Glomerular visceral epithelial cell (primary cell): ENCODE results near the gene BMP8A.
"Not testable (repeated sequence)": the region's sequence is repeated elsewhere in the genome, so short reads cannot be mapped to it uniquely, and the experiment has no call there.

ENCODE experiments used
- DNase-seq: peaks from one replicate; pipeline ENCODE4 v3.0.0-alpha.2; 2016; ENCODE audit errors: extremely low spot score

The BMP8A gene

GRCh38 chr1:39526466-39527189 lies 35.2 kb downstream of the BMP8A start:
- no peak for DNase-seq

GRCh38 chr1:39527190-39527579 lies 35.7 kb downstream of the BMP8A start:
- DNase-seq: not testable (repeated sequence)

DNA sequence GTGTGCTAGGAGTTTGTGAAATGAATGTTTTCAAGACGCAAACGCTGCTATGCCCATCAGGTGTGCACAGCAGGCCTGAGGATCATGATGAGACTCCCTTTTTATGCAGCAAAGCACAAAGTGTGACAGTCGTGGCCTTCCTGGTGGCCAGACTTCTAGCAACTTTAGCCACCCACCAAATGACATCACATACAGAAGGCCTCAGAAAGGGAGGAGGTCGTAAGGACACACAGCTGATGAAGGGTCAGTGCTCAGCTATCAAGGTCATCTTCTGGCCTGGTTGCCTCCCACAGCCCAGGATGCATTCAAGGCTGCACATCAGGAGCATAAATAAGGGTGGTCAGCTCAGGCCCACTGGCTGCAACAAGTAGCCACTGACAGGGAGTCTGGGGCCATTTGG lies 36.6 kb downstream of the BMP8A start:
- DNase-seq: no peak

- no peak for DNase-seq
Observed at GRCh38 chr1:39529901-39530535, 38.6 kb downstream of the BMP8A start.

- no peak for DNase-seq
Observed at GRCh38 chr1:39531526-39531925, 40.1 kb downstream of the BMP8A start.

DNA sequence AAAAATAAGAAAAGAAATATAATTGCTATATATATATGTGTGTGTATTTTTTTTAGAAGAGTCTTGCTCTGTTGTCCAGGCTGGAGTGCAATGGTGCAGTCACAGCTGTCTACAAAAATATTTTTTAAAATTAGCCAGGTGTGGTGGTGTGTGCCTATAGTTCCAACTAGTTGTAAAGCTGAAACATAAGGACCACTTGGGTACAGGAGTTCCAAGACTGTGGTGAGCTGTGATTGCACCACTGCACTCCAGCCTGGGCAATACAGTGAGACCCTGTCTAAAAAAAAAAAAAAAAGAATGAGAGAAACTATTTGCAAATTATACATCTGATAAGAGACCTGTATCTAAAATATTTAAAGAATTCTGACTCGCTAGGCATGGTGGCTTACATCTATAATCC lies 42.0 kb downstream of the BMP8A start:
- DNase-seq: no peak

DNA sequence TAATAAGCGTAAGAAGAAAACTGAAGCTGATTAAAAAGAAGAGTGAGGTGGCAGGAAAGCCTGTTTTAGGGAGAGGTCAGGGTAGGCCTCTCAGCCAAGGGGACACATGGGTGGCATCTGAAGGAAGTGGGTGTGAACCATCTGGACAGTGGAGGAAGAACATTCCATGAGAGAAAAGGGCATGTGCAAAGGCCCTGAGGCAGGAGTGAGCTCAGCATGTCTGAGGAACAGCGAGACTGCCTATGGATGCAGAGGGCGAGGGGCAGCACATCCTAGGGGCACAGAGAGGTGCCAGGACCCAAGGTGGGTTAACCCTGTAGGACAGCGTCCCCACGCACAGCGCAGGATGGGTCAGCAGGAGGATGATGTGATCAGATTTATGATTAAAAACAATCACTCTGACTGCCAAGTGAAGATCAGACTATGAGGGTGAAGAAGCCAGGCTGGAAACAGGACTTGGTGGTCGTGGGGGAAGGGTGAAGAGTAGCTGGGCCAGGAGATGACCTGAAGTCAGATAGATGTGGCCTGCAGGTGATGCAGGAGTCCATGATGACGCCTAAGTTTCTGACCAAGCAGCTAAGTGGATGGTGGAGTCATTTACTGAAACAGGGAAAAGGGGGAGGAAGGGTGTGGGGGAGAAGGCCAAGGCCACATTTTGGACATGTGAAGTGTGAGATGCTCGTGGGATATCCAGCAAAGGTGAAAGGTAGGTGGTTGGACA lies 47.3 kb downstream of the BMP8A start:
- no peak for DNase-seq

GRCh38 chr1:39539252-39539790 lies 47.9 kb downstream of the BMP8A start:
- DNase-seq: peak; percentile 71

DNA sequence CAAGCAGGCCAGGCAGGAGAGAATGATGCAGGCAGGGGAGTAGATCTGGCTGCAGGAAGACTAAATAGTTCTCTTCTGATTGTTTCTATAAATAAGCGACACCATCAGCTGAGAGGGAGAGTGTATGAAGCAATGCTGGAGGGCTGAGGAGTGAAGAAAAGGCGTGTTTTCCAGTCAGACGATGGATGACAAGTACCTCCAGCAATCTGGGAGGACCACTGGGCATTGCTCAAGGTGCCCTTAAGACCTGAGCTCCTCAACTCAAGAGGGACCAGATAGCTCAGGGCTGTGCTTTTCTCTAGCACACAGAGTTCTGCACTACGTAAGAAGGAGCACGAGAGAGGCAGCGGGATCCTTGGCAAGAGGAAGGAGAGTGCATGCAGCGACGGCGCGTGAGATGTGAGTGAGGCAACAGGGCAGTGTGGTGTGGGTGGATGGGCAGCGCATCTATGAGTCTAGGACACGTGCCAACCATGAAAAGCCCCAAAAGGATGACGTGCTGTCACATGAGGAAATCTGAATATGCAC lies 49.1 kb downstream of the BMP8A start:
- DNase-seq: no peak

GRCh38 chr1:39542924-39543323 lies 51.5 kb downstream of the BMP8A start:
- DNase-seq: no peak

DNA sequence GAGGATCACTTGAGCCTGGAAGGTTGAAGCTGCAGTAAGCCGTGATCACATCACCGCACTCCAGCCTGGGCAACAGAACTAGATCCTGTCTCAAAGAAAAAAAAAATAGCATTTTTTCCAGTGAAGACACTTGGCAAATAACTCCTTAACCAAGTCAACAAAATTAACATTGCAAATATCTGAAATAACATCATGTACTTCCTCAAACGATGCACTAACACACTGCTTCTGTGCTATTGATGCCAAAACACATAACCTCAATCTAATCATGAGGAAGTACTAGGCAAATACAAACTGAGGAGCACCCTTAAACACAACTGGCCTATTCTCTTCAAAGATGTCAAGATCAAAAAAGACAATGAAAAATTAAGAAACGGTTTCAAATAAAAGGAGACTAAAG lies 52.9 kb downstream of the BMP8A start:
- no peak for DNase-seq

- DNase-seq: no peak
Observed at GRCh38 chr1:39545531-39545930, 54.1 kb downstream of the BMP8A start.

DNA sequence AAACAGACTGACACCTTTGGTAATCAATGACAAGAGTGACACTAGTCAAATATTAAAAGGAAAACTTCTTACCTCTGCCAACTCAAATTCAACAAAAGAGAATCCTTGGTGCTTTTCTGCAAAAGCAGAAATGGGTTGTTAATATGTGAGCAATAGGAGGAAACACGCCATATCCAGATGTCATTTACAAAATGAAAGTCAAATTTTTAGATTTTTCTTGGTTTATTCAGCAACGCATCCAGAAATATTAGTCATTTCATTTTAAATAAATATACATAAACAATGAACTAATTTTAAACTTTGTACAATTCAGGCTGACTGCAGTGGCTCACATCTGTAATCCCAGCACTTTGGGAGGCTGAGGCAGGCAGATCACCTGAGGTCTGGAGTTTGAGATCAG lies 62.8 kb downstream of the BMP8A start:
- no peak for DNase-seq

DNA sequence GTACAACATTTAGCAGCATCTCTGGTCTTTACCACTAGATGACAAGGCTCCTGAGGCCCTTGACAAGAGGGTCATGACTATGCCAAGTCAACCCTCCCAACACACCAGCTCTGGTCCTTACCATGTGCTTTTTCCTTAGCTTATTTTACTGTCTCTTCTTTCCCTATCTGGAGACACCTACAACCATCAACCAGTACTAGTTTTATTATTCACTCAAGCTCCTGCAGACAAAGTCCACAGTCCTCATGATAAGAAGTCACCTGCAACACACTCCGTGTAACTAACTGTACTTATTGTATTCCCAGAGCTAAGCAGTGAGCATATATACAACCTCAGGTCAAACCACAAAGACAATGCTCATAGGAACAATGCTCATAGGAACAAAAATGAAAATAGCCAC lies 69.8 kb downstream of the BMP8A start:
- no peak for DNase-seq

GRCh38 chr1:39562886-39563285 lies 71.5 kb downstream of the BMP8A start:
- no peak for DNase-seq

DNA sequence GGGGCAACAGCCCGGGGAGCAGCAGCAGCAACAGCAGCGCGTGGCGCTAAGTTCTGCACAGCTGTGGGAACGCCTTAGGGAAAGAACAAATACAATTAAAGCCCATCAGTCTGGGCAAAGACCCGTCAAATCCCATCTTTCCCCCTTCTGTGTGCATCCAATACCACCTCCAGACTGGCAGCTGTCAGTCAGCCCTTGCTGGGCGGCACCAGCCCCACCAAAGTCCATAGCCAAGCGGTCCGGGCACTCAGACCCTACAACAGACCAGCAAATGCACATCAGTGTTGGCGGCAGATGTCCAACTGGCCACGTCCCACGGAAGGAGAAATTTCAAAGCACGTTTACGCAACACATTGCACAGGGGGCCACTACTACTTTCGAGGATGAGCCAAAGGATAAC lies 72.2 kb downstream of the BMP8A start:
- DNase-seq: no peak

DNA sequence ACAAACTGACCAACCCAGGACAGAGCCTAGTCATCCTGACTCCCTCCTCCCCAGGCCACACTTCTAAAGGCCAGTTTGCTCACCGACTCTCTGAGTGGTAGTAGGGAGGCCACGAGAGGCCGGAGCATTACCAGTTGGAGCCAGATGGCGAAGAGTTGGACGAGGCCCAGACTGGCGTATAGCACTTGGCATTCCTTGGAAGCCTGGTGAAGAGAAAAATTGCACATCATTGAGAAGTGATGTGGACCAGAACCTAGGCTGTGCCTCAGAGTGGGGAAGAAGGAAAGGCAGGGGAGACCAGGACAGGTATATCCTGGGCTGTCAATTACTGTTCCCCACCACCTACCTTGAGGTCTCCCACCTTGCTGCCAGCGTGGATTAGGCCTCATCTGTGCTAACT lies 72.9 kb downstream of the BMP8A start:
- no peak for DNase-seq

GRCh38 chr1:39564941-39565340 lies 73.5 kb downstream of the BMP8A start:
- no peak for DNase-seq

DNA sequence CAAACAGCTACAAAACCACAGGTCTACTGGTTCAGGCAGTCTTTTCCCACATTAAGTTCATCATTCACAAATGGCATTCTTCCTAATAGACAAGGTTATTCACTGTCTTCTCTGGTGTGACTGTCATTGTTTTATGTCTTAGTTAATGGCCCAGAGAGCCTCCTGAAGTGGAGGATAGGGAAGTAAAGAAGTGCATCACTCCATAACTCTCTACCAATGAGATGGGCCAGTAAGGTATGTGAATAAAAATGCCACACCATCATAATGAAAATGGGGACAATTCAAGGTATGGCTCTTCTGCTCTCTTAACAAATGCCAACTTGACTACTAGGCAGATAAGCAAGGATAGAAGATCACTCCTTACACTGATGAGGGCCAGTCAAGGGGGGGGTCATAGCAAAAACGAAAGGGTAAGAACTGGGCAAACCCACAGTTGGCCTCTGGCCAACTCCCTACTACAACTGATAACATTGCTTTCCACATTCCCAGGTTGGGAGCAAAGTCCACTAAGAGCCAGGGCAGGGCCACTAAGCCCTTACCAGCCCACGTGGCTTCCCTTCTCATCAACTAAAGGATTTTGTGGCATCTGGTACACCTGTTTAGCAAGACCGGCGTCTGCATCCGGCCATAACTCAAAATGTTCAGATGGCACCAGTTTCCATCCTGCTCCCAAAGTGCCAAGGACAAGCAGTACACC lies 75.2 kb downstream of the BMP8A start:
- DNase-seq: no peak

GRCh38 chr1:39567302-39567701 lies 75.9 kb downstream of the BMP8A start:
- DNase-seq: no peak

- DNase-seq: no peak
Observed at GRCh38 chr1:39568208-39568607, 76.8 kb downstream of the BMP8A start.

DNA sequence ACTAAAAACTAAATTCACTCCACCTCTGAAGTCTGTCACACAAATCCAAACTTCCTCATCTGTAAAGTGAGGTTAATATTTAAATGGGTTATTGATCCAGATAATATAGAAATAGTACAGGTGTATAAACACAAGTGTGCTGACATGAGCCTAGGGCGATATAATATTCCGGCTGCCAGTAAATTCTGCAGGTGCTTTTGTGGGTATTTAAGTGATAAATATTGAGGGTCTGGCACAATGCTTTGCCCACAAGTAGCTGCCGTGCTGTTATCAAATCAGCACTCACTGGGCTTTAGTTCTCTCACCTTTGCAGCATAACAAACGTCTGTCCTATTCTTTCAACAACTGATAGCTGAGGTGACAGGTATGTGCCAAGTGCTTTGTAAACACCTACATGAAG lies 77.6 kb downstream of the BMP8A start:
- DNase-seq: no peak
